Subcutaneous adipose tissue (tissue), 4 donors: ENCODE results near the gene SCARB1. TPM values are rescaled to one million over a fixed set of nuclear protein-coding genes. Genes with fewer than 3 reads are reported as not detected.

Source experiments
- total RNA-seq, 4 donors: library from RNA; depleted of rRNA; stranded (reverse); fragments of >200 nt; gene quantifications; one replicate each; pipeline ENCODE4 v1.1.0, GENCODE V29; 2016
- TF ChIP-seq, protein P1 (sequence below): fragments of 450-650 bp; IDR thresholded peaks from one replicate; pipeline ENCODE4 v1.5.1; 2016; ENCODE audit warnings: low read depth, mild to moderate bottlenecking, control low read depth, antibody characterized with exemption, moderate library complexity

SCARB1 gene
- total RNA-seq, 4 donors from 2014 or later = 26.6 to 58.6 (median 38.2) TPM

DNA sequence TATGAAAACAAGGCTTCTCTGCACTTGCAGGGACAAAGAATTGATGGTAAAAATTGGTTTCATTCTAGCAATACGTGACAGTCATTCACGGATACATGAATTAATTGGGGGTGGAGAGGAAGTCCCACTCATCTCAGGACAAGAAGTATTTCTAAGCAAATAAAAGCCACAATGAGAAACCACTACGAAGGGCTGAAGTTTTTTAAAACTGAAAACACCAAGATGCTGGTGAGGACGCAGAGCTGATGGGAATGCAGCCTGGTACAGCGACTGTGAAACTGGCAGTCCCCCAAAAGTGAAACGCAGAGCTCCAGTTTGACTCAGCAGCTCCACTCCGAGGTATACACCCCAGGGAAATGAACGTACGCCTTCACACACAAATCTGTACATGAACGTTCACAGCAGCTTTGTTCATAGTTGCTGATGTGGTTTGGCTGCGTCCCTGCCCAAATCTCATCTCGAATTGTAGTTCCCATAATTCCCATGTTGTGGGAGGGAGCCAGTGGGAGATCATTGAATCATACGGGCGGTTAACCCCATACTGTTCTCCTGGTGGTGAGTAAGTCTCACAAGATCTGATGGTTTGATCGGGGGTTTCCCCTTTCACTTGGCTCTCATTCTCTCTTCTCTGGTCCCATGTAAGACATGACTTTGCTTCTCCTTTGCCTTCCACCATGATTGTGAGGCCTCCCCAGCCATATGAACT lies 89.0 kb downstream of the SCARB1 start:
- TF ChIP-seq, protein P1, sequence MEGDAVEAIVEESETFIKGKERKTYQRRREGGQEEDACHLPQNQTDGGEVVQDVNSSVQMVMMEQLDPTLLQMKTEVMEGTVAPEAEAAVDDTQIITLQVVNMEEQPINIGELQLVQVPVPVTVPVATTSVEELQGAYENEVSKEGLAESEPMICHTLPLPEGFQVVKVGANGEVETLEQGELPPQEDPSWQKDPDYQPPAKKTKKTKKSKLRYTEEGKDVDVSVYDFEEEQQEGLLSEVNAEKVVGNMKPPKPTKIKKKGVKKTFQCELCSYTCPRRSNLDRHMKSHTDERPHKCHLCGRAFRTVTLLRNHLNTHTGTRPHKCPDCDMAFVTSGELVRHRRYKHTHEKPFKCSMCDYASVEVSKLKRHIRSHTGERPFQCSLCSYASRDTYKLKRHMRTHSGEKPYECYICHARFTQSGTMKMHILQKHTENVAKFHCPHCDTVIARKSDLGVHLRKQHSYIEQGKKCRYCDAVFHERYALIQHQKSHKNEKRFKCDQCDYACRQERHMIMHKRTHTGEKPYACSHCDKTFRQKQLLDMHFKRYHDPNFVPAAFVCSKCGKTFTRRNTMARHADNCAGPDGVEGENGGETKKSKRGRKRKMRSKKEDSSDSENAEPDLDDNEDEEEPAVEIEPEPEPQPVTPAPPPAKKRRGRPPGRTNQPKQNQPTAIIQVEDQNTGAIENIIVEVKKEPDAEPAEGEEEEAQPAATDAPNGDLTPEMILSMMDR = no peak

DNA sequence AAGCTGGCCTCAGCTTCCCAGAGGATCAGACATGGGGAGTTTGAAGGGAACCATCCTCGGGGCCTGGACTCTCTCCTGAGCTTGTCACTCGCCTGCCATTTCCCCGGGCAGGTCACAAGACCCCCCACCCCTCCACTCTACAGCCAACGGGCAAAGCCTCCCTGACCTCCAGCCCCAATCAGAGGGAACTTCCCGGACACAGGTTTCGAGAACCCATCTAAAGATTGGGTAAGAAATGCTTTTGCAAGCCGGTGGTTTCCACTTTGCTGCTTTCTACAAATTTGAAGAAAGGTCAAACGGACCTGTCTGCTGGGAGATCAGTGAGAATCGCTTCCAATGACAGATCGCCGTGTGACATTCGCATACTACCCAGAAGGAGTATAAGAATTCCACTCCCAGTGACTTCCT lies 89.6 kb downstream of the SCARB1 start:
- TF ChIP-seq, protein P1 = no peak

DNA sequence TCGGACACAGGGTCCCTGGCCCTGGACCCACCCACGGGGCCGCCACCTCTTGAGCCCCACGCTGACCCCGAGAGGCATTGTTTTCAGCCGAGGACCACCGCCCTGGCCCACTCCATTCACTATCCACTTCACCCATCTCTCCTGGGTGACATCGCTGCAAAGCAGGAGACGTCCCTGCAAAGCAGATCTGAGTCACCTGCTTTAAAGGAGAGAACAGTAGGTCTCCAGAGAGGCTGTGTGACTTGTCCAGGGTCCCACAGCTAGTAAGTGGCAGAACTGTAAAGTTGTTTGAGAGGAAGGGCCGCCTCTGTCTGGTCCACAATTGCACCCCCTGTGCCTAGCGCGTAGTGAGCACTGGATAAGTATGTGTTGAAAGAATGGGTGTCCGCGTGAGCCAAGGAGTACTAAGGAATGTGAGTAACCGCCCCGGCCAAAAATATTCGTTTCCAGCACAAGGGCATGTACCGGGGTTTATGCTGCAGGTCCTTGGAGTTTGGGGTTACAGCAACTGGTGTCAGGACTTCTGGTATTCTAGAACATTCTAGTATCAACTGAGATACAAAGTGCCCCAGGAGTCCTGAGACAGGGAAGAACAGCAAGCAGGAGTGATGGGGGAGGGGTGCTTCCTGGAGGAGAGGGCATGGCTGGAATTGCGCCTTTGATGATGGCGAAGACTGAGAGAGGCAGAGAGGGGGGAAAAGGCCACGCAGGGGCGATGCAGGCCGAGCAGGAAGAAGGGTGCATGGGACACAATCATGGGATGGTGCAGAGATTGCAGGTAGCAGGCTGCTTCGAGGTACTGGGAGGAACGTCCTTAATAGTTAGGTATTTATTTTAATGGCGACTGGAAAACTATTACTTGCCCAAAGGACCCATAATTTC lies 91.1 kb downstream of the SCARB1 start:
- TF ChIP-seq, protein P1 = no peak

DNA sequence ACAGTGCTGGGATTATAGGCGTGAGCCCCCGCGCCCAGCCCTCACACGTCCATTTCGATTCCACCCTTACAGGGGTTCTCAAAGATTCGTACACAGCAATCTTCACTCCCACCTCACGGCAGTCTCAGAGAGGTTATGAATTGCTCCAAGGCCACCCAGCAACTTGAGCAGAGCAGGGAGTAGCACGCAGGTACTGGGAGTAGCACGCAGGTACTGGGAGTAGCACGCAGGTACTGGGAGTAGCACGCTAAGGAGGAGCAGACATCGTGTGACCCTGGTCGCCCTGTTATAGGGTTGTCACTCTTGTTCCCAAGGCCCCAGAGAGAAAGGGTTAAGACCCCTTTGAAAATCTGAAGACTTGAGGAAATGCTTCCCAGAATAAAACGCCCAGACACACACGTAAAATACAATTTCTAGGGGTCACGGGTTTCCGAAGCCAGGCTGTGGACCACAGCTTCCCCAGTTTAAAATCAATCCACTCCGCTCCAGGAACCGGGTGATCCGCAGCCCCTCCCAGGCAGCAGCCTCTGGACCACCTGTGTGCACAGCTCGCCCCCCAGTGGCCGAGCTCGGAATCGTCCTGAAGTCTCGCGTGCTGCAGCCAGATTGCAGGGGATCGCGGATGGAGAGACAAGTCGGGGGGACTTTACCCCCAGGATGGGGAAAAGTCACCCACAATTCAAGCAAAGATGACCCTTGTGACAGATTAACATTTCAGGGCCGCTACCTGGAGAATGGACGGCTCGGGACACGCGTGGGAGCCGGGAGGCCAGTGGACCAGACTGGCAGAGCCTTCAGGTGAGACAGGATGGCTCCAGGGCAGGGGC lies 92.0 kb downstream of the SCARB1 start:
- TF ChIP-seq, protein P1 = no peak

GRCh38 chr12:124770728-124771127 lies 92.9 kb downstream of the SCARB1 start:
- TF ChIP-seq, protein P1 = no peak

DNA sequence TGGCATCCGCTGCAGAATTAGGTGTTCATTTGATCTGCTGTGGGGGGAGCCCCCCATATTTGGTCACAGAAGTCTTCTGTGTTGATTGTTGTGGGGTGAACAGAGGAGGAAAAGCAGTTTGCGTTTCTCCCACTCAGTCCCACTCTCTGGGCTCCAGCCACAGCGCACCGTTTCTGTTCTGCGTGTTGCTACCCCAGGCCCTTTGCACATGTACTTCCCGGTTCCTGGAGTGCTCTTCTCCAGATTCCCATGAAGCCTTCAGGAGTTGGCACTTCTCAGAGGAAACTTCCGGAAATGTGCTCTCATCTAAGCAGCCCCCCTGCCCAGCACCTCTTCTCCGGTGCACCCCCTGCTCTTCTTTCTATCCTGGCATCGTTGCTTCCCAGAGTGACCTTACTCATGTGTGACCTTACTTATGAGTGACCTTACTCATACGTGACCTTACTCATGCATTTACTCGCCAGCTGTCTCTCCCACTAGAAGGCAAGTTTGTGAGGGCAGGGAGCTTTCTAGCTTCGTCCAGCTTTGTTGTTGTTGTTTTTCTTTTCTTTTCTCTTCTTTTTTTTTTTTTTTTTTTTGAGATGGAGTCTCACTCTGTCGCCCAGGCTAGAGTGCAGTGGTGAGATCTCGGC lies 93.7 kb downstream of the SCARB1 start:
- TF ChIP-seq, protein P1 = no peak
